ENCODE results near the gene UCKL1.

Gene UCKL1

DNA sequence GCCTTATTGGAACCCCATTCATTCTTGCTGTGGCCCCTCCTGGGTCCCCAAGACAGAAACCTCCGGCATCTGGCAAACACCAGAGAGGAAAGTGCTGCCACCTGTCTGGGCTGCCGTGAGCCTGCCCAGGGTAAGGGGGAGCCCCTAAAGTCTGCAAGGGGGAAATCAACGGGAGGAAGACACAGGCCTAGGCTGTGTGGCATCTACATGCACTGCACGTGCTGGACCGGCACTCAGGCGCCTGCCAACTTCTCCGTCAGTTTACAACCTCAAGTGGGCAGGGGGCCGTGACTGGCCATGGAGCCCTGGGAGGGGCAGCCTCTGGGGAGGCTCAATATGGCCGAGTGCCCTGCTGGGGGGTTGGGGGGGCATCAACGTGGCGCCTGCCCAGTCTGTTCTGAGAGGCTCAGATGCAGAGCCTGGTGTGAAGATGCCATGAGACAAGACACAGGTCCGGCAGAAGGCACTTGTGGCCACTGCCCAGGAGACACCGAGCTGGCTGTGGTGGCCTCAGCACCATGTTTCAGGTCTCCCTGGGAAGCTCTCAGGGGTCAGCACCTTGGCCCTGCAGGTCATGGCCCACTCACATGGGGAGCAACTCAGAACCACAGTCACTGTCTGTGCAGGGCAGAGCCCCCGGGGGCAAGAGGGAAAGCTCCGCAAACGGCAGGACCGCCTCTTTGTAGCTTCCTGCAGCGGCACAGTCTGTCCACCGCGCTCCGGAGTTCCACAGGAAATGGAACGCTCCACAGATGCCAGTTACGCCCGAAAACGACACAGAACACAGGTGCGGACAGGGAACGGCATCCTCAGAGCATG lies 8.4 kb downstream of the UCKL1 start:
- FAIRE-seq (no peak), DNase-seq (ENCODE audit: insufficient read length, low spot score) (no peak)
- no peak for TF ChIP-seq CTCF (IDR thresholded peaks at IDR 0.05; ENCODE audit: insufficient read depth, missing control alignments)

DNA sequence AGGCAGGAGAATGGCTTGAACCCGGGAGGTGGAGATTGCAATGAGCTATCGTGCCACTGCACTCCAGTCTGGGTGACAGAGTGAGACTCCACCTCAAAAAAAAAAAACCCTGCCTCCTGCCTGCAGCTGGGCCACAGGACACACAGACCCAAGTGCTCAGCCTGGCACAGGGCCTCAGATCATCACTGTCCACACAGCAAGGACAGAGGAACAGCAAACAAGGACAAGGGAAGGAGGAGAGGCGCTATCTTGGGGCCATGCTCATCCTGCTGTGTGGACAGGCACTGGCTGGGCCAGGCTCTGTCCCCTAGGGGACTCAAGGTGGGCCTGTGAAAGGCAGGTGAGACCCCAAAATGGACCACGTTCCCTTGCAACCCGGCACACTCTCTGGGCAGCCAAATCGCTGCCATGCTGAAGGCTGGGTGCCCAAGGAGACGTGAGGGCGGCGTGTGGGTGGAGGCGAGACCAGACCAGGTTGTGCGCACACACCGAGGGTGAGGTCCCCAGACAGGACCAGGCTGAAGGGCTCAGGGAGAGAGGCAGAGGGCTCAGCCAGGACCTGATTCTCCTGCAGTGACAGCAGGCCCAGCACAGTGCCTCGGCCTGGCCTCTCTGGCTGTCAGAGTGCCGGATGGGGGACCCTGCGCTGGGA lies 9.1 kb downstream of the UCKL1 start:
- DNase-seq (ENCODE audit: insufficient read length, low spot score) (no peak), FAIRE-seq (no peak)
- no peak for TF ChIP-seq CTCF (IDR thresholded peaks at IDR 0.05; ENCODE audit: insufficient read depth, missing control alignments)

- no peak for TF ChIP-seq CTCF (IDR thresholded peaks at IDR 0.05; ENCODE audit: insufficient read depth, missing control alignments)
- FAIRE-seq (no peak), DNase-seq (ENCODE audit: insufficient read length, low spot score) (no peak)
Measured at GRCh38 chr20:63945921-63946920, 10.0 kb downstream of the UCKL1 start.

DNA sequence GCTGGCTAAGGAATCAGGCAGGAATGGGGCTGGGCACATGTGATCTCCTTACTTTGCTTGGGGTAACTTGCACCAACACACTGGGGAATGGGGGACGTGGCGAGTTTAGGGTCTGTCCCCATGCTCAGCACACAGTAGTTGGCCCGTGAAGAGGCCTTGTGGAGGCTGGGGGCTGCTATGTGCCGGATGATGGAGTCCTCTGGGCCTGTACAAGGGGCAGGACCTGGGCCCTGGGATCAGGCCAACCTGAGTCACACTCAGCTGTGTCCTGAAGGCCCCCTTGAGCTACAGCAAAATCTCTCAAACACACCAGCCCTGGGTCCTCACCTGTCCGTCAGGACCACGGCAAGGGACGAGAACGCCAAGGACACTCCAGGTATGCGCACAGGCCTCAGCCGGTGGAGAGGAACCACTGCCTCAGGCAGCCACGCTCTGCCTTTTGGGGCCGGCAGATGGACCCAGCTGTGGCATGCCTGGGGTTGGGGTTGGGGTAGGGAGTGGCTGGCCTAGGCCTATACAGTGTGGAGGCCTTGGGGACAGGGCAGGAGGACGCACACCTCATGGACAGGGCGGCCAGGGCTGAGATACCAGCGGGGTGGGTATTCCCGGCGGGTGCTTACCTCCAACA lies 11.1 kb downstream of the UCKL1 start:
- no peak for DNase-seq (ENCODE audit: insufficient read length, low spot score)
- no peak for FAIRE-seq
- no peak for TF ChIP-seq CTCF (IDR thresholded peaks at IDR 0.05; ENCODE audit: insufficient read depth, missing control alignments)

- FAIRE-seq (no peak), DNase-seq (ENCODE audit: insufficient read length, low spot score) (no peak)
- TF ChIP-seq CTCF (IDR thresholded peaks at IDR 0.05; ENCODE audit: insufficient read depth, missing control alignments) = no peak
Measured at GRCh38 chr20:63944078-63944941, 11.9 kb downstream of the UCKL1 start.

DNA sequence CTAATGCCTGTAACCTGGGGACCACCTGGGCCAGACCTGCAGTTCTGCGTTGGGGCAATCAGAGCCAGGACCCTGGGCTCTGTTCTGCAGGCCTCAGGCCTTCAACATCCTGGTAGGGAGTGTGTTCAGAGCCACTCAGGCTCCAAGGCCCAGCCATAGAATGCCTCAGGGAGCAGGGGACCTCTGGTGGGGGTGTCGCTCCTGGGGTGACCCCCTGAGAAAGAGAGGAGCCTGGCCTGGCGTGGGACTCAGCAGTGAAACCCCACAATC lies 12.5 kb downstream of the UCKL1 start:
- no peak for DNase-seq (ENCODE audit: insufficient read length, low spot score)
- FAIRE-seq = no peak
- no peak for TF ChIP-seq CTCF (IDR thresholded peaks at IDR 0.05; ENCODE audit: insufficient read depth, missing control alignments)
